Cardiac fibroblast (primary cell): ENCODE measurements around the gene FAM20C.
"Not testable (repeated sequence)": the region's sequence is repeated elsewhere in the genome, so short reads cannot be mapped to it uniquely, and the experiment has no call there.

Source experiments
- DNase-seq, 2 donors: peaks; one replicate each; pipeline versions ENCODE4 v3.0.0 to v3.0.0-alpha.2; 2010; ENCODE audit warnings: low read depth in 2 of 2
- H3K4me3 ChIP-seq, 2 donors: replicated peaks in 1 of 2; 1 replicate in 1 of 2; 2 replicates in 1 of 2; pipeline ENCODE4 v1.5.1; 2011; ENCODE audit warnings: low read depth in 2 of 2, low read length in 2 of 2, mild to moderate bottlenecking in 2 of 2, moderate library complexity in 1 of 2
- CTCF ChIP-seq: IDR thresholded peaks from one replicate; pipeline ENCODE4 v1.5.1; 2011; ENCODE audit warnings: low read depth, mild to moderate bottlenecking, low read length, inconsistent platforms

FAM20C gene

GRCh38 chr7:296373-296945 is 104.1 kb downstream of the FAM20C start:
- no peak for DNase-seq
- no peak for TF ChIP-seq CTCF
- no peak overlapping the region for H3K4me3 ChIP-seq

GRCh38 chr7:297141-297540 is 104.8 kb downstream of the FAM20C start:
- not testable (repeated sequence) for DNase-seq, H3K4me3 ChIP-seq

GRCh38 chr7:297611-298374 is 105.4 kb downstream of the FAM20C start:
- H3K4me3 ChIP-seq: no peak overlapping the region
- TF ChIP-seq CTCF: no peak
- DNase-seq: no peak

GRCh38 chr7:298375-298702 is 106.0 kb downstream of the FAM20C start:
- TF ChIP-seq CTCF: no peak
- no peak overlapping the region for H3K4me3 ChIP-seq
- no peak for DNase-seq

GRCh38 chr7:298743-299142 is 106.4 kb downstream of the FAM20C start:
- no peak overlapping the region for H3K4me3 ChIP-seq
- no peak for DNase-seq
- no peak for TF ChIP-seq CTCF

- TF ChIP-seq CTCF: no peak
- DNase-seq: no peak
- no peak overlapping the region for H3K4me3 ChIP-seq
Measured at GRCh38 chr7:299169-299568, 106.8 kb downstream of the FAM20C start.

GRCh38 chr7:299628-300027 is 107.3 kb downstream of the FAM20C start:
- TF ChIP-seq CTCF: no peak
- H3K4me3 ChIP-seq: no peak overlapping the region
- DNase-seq: no peak
